HEK293T (cell line): ENCODE results near the gene CD2AP.
"Not testable (repeated sequence)": the region's sequence is repeated elsewhere in the genome, so short reads cannot be mapped to it uniquely, and the experiment has no call there.

Source experiments
- ARNT ChIP-seq: fragments of 450-650 bp; IDR thresholded peaks from 2 replicates; pipeline ENCODE4 v1.6.1; 2017; ENCODE audit warnings: mild to moderate bottlenecking
- BHLHE40 ChIP-seq: fragments of 450-650 bp; IDR thresholded peaks from 2 replicates; pipeline ENCODE4 v1.6.1; 2016; ENCODE audit warnings: mild to moderate bottlenecking, moderate library complexity, borderline replicate concordance
- ELF4 ChIP-seq: fragments of 450-650 bp; IDR thresholded peaks from 2 replicates; pipeline ENCODE4 v1.6.1; 2017; ENCODE audit warnings: antibody characterized with exemption
- FOXM1 ChIP-seq: fragments of 450-650 bp; IDR thresholded peaks from 2 replicates; pipeline ENCODE4 v1.6.1; 2017; ENCODE audit warnings: mild to moderate bottlenecking, borderline replicate concordance
- L3MBTL2 ChIP-seq: fragments of 450-650 bp; conservative IDR thresholded peaks from 2 replicates; pipeline ENCODE4 v1.6.1; 2016; ENCODE audit warnings: mild to moderate bottlenecking
- NFRKB ChIP-seq: fragments of 450-650 bp; IDR thresholded peaks from 2 replicates; pipeline ENCODE4 v1.6.1; 2016; ENCODE audit warnings: mild to moderate bottlenecking, moderate library complexity
- PKNOX1 ChIP-seq: fragments of 450-650 bp; IDR thresholded peaks from 2 replicates; pipeline ENCODE4 v1.6.1; 2016
- SP1 ChIP-seq: fragments of 450-650 bp; IDR thresholded peaks from 2 replicates; pipeline ENCODE4 v1.6.1; 2017
- TARDBP ChIP-seq: fragments of 450-650 bp; IDR thresholded peaks from 2 replicates; pipeline ENCODE4 v1.6.1; 2016
- ZNF384 ChIP-seq: fragments of 450-650 bp; IDR thresholded peaks from 2 replicates; pipeline ENCODE4 v1.6.1; 2016

- not testable (repeated sequence) for TF ChIP-seq NFRKB, ELF4, ZNF384, SP1, BHLHE40, FOXM1, ARNT, PKNOX1, TARDBP, L3MBTL2
These were observed 32.6 kb upstream of the CD2AP start for GRCh38 chr6:47444964-47445363.
